KOPT-K1 (cell line): ENCODE results near the gene PHLDB1.
A peak's percentile ranks its signal among the peaks of the same experiment; 100 is the strongest.
"Not testable (repeated sequence)": the region's sequence is repeated elsewhere in the genome, so short reads cannot be mapped to it uniquely, and the experiment has no call there.

Experiments
- H3K27ac ChIP-seq: fragments of 200-600 bp; sonication (generic); 2 replicates; pipeline ENCODE4 v1.5.1; 2016; ENCODE audit warnings: antibody characterized with exemption, mild to moderate bottlenecking, low read depth, low read length; ENCODE audit not compliant: poor library complexity, severe bottlenecking
- H3K36me3 ChIP-seq: fragments of 200-600 bp; sonication (generic); 2 replicates; pipeline ENCODE4 v1.5.1; 2017; ENCODE audit warnings: antibody characterized with exemption, mild to moderate bottlenecking, low read length, moderate library complexity; ENCODE audit not compliant: insufficient read depth
- H3K9me3 ChIP-seq: fragments of 200-600 bp; sonication (generic); 2 replicates; pipeline ENCODE4 v1.5.1; 2017; ENCODE audit warnings: antibody characterized with exemption, low read length, mild to moderate bottlenecking; ENCODE audit not compliant: insufficient read depth, poor library complexity, severe bottlenecking

PHLDB1 gene

DNA sequence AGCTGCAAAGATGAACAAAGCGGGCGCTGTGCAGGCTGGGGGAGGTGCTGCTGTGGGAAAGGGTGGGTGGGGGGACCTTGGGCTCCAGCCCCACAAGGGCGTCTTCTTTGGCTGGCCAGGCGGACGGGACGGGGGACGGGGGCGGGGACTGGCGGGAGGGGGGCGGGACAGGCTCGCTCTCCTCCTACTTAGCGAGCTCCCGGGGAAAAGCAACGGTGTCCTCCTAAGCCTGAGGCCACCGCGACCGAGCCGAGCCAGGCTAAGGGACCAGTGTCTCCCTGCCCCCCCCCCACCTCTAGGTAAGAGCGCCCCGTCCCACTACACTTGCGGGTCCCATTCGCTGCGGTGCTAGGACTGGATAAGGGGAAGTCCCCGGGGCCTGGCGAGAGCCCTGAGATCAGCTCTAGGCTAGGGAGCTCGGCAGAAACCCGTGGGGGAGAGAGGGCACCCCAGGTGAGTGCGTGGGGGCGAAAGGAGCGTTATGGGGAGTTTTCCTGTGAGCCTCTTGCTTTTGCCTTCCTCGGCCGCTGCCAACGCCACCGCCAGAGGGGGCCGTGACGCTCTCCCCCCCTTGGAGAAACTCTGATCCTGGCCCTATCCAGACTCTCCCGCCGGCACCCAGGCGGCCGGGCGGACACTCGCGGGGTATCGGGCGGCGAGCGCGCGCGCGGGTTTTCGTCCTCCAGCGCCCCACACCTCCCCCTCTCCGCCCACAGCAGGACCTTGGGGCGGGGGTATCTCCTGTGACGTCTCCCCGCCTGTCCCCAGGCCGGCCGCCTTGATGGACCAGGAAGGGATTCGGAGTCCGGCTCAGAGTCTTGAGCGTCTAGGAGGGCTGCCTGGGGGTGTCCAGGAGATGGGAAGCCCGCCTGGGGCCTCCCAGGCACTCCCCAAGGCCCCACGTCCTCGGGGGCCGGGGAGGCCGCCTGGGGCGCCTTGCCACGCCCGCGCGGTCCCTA is at the start of gene PHLDB1:
PHLDB1 (plus strand) TSS at position 215 of the 959 bp plus-strand sequence. CDS start 6,222 bp downstream, outside the sequence.
- Histone ChIP-seq H3K9me3 (no peaks in the 10 kb centered on the region), H3K27ac (no peak within 1 kb of the TSS)

GRCh38 chr11:118560806-118561205 is 46.6 kb upstream of the PHLDB1 start:
- Histone ChIP-seq H3K36me3 (peaks cover 9% of the 10 kb centered on the region; the same call in 1 of the 2 replicates), H3K9me3 (no peaks in the 10 kb centered on the region), H3K27ac (no peak overlapping the region)

More for the DNA sequence above, at the start of gene PHLDB1:
- H3K36me3 ChIP-seq: peaks cover 8% of the 10 kb centered on the region

DNA sequence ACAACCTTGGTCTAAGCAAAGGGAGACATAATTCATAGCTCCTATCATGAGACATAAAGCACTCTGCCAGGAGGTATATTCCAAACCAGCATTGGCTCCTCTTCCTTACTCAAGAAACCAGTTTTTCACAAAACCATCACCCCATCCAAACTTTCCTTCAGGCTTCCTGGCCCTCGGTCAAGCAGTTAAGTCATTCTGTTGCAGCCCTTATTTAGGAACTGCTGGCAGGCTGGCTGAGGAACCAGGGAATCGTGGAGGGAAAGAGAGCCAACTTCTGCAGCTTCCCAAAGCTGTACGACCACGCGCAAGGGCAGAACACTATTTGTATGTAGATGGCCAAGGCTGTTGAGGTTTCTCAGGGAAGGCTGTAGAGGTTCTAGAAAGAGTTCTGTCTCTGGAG is 42.4 kb upstream of the PHLDB1 start:
- Histone ChIP-seq H3K36me3 (no peaks in the 10 kb centered on the region), H3K9me3 (no peaks in the 10 kb centered on the region), H3K27ac (no peak overlapping the region)

GRCh38 chr11:118569670-118570069 is 37.7 kb upstream of the PHLDB1 start:
- no peaks in the 10 kb centered on the region for H3K9me3 ChIP-seq
- no peak overlapping the region for H3K27ac ChIP-seq
- 0 out of 2 replicates have a peak, but pooled peaks cover 2% of the 10 kb centered on the region for H3K36me3 ChIP-seq

- Histone ChIP-seq H3K36me3 (0 out of 2 replicates have a peak, but pooled peaks cover 8% of the 10 kb centered on the region), H3K9me3 (no peaks in the 10 kb centered on the region), H3K27ac (no peak overlapping the region)
These were observed 36.6 kb upstream of the PHLDB1 start for GRCh38 chr11:118570787-118571186.

DNA sequence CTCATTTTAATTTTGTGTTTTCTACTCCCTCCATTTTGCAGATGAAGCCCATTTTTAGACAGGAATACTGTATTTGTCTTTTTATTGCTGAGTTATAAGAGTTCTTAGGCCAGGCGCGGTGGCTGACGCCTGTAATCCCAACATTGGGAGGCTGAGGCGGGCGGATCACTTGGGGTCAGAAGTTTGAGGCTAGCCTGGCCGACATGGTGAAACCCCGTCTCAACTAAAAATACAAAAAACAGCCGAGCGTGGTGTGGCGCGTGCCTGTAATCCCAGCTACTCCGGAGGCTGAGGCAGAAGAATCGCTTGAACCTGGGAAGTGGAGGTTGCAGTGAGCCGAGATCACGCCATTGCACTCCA is 35.7 kb upstream of the PHLDB1 start:
- not testable (repeated sequence) for H3K9me3 ChIP-seq, H3K36me3 ChIP-seq
- peak overlapping the region; percentile 92 for H3K27ac ChIP-seq

- Histone ChIP-seq H3K9me3 (no peaks in the 10 kb centered on the region), H3K27ac (peak within 1 kb of the TSS; percentile 92), H3K36me3 (peaks cover 16% of the 10 kb centered on the region; the same call in 1 of the 2 replicates)
These were observed 35.1 kb upstream of the PHLDB1 start, which contains the start of gene ARCN1 for GRCh38 chr11:118572061-118572980. Gene ARCN1 (plus strand): TSS chr11:118572409. CDS start chr11:118572548, 139 bp downstream.

DNA sequence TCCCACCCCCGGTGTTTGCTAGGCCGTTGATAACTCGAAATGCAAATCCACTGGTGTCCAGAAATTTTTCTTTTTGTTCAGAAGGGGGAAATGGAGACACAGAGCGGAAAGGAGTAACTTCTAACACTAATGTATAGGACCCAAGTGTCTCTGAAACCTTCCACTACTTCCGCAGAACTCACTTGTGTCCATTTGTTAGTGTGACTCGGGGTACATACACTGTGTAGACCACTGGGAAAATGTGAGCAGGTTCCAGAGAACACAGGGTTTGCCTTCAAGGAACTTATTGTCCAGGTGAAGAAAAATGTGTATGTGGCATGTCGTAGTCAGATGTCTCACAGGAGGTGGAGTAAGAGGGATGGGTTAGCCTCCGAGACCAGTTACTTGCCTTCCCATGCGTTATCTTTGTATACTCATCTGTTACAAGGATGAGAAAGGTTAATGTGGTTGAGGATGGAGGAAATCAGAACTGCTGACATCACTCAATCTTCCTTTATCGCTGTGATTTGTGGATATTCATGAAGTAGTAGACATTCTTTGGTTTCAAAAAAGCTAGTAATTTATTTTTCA is 34.3 kb upstream of the PHLDB1 start:
- peak overlapping the region; percentile 92 for H3K27ac ChIP-seq
- H3K36me3 ChIP-seq: peaks cover 21% of the 10 kb centered on the region; the same call in 1 of the 2 replicates
- no peaks in the 10 kb centered on the region for H3K9me3 ChIP-seq

- Histone ChIP-seq H3K36me3 (peaks cover 25% of the 10 kb centered on the region; the same call in 1 of the 2 replicates), H3K27ac (no peak overlapping the region), H3K9me3 (no peaks in the 10 kb centered on the region)
These were observed 32.8 kb upstream of the PHLDB1 start for GRCh38 chr11:118574636-118575035.

DNA sequence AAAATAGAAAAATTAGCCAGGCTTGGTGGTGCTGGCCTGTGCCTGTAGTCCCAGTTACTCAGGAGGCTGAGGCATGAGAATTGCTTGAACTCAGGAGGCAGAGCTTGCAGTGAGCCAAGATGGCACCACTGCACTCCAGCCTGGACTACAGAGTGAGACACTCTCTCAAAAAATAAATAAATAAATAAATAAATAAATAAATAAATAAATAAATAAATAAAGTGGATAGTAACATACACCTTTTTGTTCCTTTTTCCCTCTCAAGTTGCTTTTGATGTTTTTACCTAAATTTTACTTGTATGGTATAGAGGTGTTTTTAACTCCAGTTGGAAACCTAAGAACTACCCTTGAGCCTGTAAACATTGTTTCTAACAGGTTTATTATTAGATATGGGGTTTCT is 29.4 kb upstream of the PHLDB1 start:
- not testable (repeated sequence) for H3K27ac ChIP-seq
- H3K36me3 ChIP-seq: peaks cover 54% of the 10 kb centered on the region

DNA sequence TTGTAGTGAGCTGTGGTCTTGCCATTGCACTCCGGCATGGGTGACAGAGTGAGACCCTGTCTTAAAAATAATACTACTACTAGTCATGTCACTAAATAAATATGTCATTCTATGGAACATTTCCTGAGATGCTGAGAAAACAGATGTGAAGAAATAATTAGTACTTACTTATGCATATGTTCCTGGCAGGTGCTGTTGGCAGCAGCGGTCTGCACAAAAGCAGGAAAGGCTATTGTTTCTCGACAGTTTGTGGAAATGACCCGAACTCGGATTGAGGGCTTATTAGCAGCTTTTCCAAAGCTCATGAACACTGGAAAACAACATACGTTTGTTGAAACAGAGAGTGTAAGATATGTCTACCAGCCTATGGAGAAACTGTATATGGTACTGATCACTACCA is 26.4 kb upstream of the PHLDB1 start:
- H3K36me3 ChIP-seq: peaks cover 76% of the 10 kb centered on the region
- H3K9me3 ChIP-seq: no peaks in the 10 kb centered on the region
- H3K27ac ChIP-seq: no peak overlapping the region

More for the DNA sequence above, 29.4 kb upstream of the PHLDB1 start:
- not testable (repeated sequence) for H3K9me3 ChIP-seq

- Histone ChIP-seq H3K9me3 (no peaks in the 10 kb centered on the region), H3K36me3 (peaks cover 98% of the 10 kb centered on the region), H3K27ac (no peak overlapping the region)
These were observed 19.5 kb upstream of the PHLDB1 start for GRCh38 chr11:118587952-118588351.

DNA sequence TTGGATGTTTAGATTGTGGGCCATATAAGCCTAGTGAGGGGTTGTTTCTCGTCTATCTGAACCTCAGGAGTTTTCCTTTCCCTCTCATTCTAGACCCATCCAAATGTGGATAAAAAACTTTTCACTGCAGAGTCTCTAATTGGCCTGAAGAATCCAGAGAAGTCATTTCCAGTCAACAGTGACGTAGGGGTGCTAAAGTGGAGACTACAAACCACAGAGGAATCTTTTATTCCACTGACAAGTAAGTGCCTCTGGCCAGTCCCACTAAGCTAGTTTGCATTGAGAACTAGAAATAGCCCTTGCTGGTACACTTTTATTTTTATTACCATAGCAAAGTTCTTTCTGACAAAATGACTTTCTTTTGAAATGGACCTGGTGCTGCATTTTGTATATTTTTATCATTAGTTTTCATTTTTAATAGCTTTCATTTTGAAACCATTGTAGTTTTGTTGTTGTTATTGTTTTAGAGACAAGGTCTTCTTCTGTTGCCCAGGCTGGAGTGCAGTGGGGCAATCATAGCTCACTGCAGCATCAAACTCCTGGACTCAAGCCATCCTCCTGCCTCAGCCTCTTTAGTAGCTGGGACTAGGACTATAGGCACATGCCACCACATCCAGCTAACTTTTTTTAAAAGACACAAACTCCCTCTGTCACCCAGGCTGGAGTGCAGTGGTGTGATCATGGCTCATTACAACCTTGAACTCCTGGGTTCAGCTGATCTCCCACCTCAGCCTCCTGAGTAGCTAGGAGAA is 14.6 kb upstream of the PHLDB1 start:
- peaks cover 99% of the 10 kb centered on the region for H3K36me3 ChIP-seq
- H3K27ac ChIP-seq: no peak overlapping the region
- H3K9me3 ChIP-seq: no peaks in the 10 kb centered on the region

GRCh38 chr11:118594984-118595383 is 12.4 kb upstream of the PHLDB1 start:
- peaks cover 99% of the 10 kb centered on the region for H3K36me3 ChIP-seq
- not testable (repeated sequence) for H3K9me3 ChIP-seq, H3K27ac ChIP-seq
